Activated CD4-positive, alpha-beta T cell treated with anti-CD3 and anti-CD28 coated beads for 36 hours (primary cell): ENCODE results near the gene UGT1A1. TPM values are rescaled to one million over a fixed set of nuclear protein-coding genes. Genes with fewer than 3 reads are reported as not detected.

Source experiments
- ATAC-seq: fragments of 200-7000 bp; cut with Tn5 transposase; one replicate; pipeline ENCODE4 v1.10.0; 2021; ENCODE audit warnings: mild to moderate bottlenecking, moderate library complexity
- CTCF ChIA-PET: fragments of 350-600 bp; sonication (Branson Sonifier 250); formaldehyde crosslinking; loops from one replicate; lab custom pipeline; 2021; ENCODE audit warnings: antibody characterized with exemption; lab: Charles Lee
- POLR2A ChIA-PET: fragments of 350-600 bp; sonication (Branson Sonifier 250); formaldehyde crosslinking; loops from one replicate; lab custom pipeline; 2021; ENCODE audit warnings: antibody characterized with exemption, inconsistent platforms; lab: Charles Lee
- DNase-seq: peaks from one replicate; pipeline ENCODE4 v3.0.0-alpha.2; 2020
- H3K27ac Mint-ChIP-seq: one replicate; pipeline ENCODE4 v1.8.0; 2021; ENCODE audit warnings: mixed read lengths
- H3K27me3 Mint-ChIP-seq: one replicate; pipeline ENCODE4 v1.8.0; 2021; ENCODE audit warnings: mixed read lengths
- H3K36me3 Mint-ChIP-seq: one replicate; pipeline ENCODE4 v1.8.0; 2021; ENCODE audit warnings: low read depth, mixed read lengths
- H3K4me1 Mint-ChIP-seq: one replicate; pipeline ENCODE4 v1.8.0; 2021; ENCODE audit warnings: mixed read lengths
- H3K4me3 Mint-ChIP-seq: one replicate; pipeline ENCODE4 v1.8.0; 2021; ENCODE audit warnings: mild to moderate bottlenecking, moderate library complexity, mixed read lengths
- H3K9me3 Mint-ChIP-seq: one replicate; pipeline ENCODE4 v1.8.0; 2021; ENCODE audit warnings: low read depth, mixed read lengths
- intact Hi-C, 2 experiments: fragments of 100-400 bp; cut with DNase I in 1 of 2; cut with micrococcal nuclease in 1 of 2; formaldehyde crosslinking; loops; one replicate each; pipeline versions ENCODE4 v1.14.2 to v1.15.1; 2022 to 2024; cut with DNase I, micrococcal nuclease
- total RNA-seq, 2 experiments: library from RNA; stranded (reverse); gene quantifications; one replicate each; pipeline ENCODE4 v1.2.3, GENCODE V29; 2021

Gene UGT1A1
- total RNA-seq, 2 experiments from 2014 or later, result not detected

GRCh38 chr2:233780771-233781170 lies 20.7 kb downstream of the UGT1A1 start:
- ATAC-seq (no peak), DNase-seq (no peak)
- CTCF ChIA-PET, result no interaction called here
- Mint-ChIP-seq H3K4me1 (no peaks in the 10 kb centered on the region), H3K27me3 (peaks cover 18% of the 10 kb centered on the region), H3K27ac (no peak overlapping the region), H3K36me3 (no peaks in the 10 kb centered on the region), H3K4me3 (no peak overlapping the region), H3K9me3 (peaks cover 9% of the 10 kb centered on the region)
- intact Hi-C loops, result no loop called here
- POLR2A ChIA-PET, result no interaction called here

- no peak for DNase-seq
- peaks cover 6% of the 10 kb centered on the region for H3K27me3 Mint-ChIP-seq
- no peaks in the 10 kb centered on the region for H3K4me1 Mint-ChIP-seq
- POLR2A ChIA-PET, result no interaction called here
- H3K27ac Mint-ChIP-seq, result no peak overlapping the region
- CTCF ChIA-PET, result no interaction called here
- intact Hi-C loops, result no loop called here
- peaks cover 5% of the 10 kb centered on the region for H3K9me3 Mint-ChIP-seq
- H3K4me3 Mint-ChIP-seq, result no peak overlapping the region
- no peak for ATAC-seq
- no peaks in the 10 kb centered on the region for H3K36me3 Mint-ChIP-seq
Observed at GRCh38 chr2:233789554-233789953, 29.5 kb downstream of the UGT1A1 start.

- no peak for DNase-seq
- H3K4me3 Mint-ChIP-seq, result no peak overlapping the region
- no peaks in the 10 kb centered on the region for H3K36me3 Mint-ChIP-seq
- intact Hi-C loops, result no loop called here
- H3K9me3 Mint-ChIP-seq, result peaks cover 2% of the 10 kb centered on the region
- ATAC-seq, result no peak
- POLR2A ChIA-PET, result no interaction called here
- CTCF ChIA-PET, result no interaction called here
- no peak overlapping the region for H3K27ac Mint-ChIP-seq
- H3K4me1 Mint-ChIP-seq, result no peaks in the 10 kb centered on the region
- H3K27me3 Mint-ChIP-seq, result peaks cover 2% of the 10 kb centered on the region
Observed at GRCh38 chr2:233791151-233791882, 31.2 kb downstream of the UGT1A1 start.

GRCh38 chr2:233791883-233792329 lies 31.8 kb downstream of the UGT1A1 start:
- CTCF ChIA-PET, result no interaction called here
- no peak for ATAC-seq
- Mint-ChIP-seq H3K36me3 (no peaks in the 10 kb centered on the region), H3K27me3 (no peaks in the 10 kb centered on the region), H3K4me1 (no peaks in the 10 kb centered on the region), H3K9me3 (no peaks in the 10 kb centered on the region), H3K4me3 (no peak overlapping the region), H3K27ac (no peak overlapping the region)
- intact Hi-C loops, result no loop called here
- POLR2A ChIA-PET, result no interaction called here
- no peak for DNase-seq

- intact Hi-C loops, result no loop called here
- no peak overlapping the region for H3K4me3 Mint-ChIP-seq
- POLR2A ChIA-PET, result no interaction called here
- no peaks in the 10 kb centered on the region for H3K4me1 Mint-ChIP-seq
- ATAC-seq (no peak), DNase-seq (no peak)
- no peaks in the 10 kb centered on the region for H3K9me3 Mint-ChIP-seq
- CTCF ChIA-PET, result no interaction called here
- H3K27ac Mint-ChIP-seq, result no peak overlapping the region
- H3K27me3 Mint-ChIP-seq, result no peaks in the 10 kb centered on the region
- no peaks in the 10 kb centered on the region for H3K36me3 Mint-ChIP-seq
Observed at GRCh38 chr2:233792720-233793119, 32.6 kb downstream of the UGT1A1 start.

GRCh38 chr2:233793465-233794127 lies 33.5 kb downstream of the UGT1A1 start:
- Mint-ChIP-seq H3K9me3 (no peaks in the 10 kb centered on the region), H3K4me1 (no peaks in the 10 kb centered on the region), H3K4me3 (no peak overlapping the region), H3K27ac (no peak overlapping the region), H3K36me3 (no peaks in the 10 kb centered on the region), H3K27me3 (no peaks in the 10 kb centered on the region)
- ATAC-seq (no peak), DNase-seq (no peak)
- intact Hi-C loops, result no loop called here
- ChIA-PET CTCF (no interaction called here), POLR2A (no interaction called here)

- CTCF ChIA-PET, result no interaction called here
- ATAC-seq (no peak), DNase-seq (no peak)
- intact Hi-C loops, result no loop called here
- POLR2A ChIA-PET, result no interaction called here
- Mint-ChIP-seq H3K4me3 (no peak overlapping the region), H3K27ac (no peak overlapping the region), H3K27me3 (no peaks in the 10 kb centered on the region), H3K4me1 (no peaks in the 10 kb centered on the region), H3K9me3 (no peaks in the 10 kb centered on the region), H3K36me3 (no peaks in the 10 kb centered on the region)
Observed at GRCh38 chr2:233794128-233794658, 34.1 kb downstream of the UGT1A1 start.

- Mint-ChIP-seq H3K36me3 (no peaks in the 10 kb centered on the region), H3K27ac (no peak overlapping the region), H3K4me3 (no peak overlapping the region), H3K9me3 (no peaks in the 10 kb centered on the region), H3K27me3 (peaks cover 4% of the 10 kb centered on the region), H3K4me1 (no peaks in the 10 kb centered on the region)
- POLR2A ChIA-PET, result no interaction called here
- intact Hi-C loops, result no loop called here
- CTCF ChIA-PET, result no interaction called here
- no peak for ATAC-seq
- no peak for DNase-seq
Observed at GRCh38 chr2:233795735-233796171, 35.7 kb downstream of the UGT1A1 start.

- DNase-seq, result no peak
- ChIA-PET CTCF (no interaction called here), POLR2A (no interaction called here)
- H3K27me3 Mint-ChIP-seq, result peaks cover 4% of the 10 kb centered on the region
- ATAC-seq, result no peak
- intact Hi-C loops, result no loop called here
- H3K27ac Mint-ChIP-seq, result no peak overlapping the region
- H3K4me1 Mint-ChIP-seq, result peaks cover 2% of the 10 kb centered on the region
- H3K9me3 Mint-ChIP-seq, result no peaks in the 10 kb centered on the region
- no peaks in the 10 kb centered on the region for H3K36me3 Mint-ChIP-seq
- H3K4me3 Mint-ChIP-seq, result no peak overlapping the region
Observed at GRCh38 chr2:233796254-233796653, 36.2 kb downstream of the UGT1A1 start.

GRCh38 chr2:233798335-233799086 lies 38.4 kb downstream of the UGT1A1 start:
- no peak for DNase-seq
- H3K27ac Mint-ChIP-seq, result no peak overlapping the region
- H3K4me3 Mint-ChIP-seq, result no peak overlapping the region
- POLR2A ChIA-PET, result no interaction called here
- intact Hi-C loops, result no loop called here
- no peaks in the 10 kb centered on the region for H3K36me3 Mint-ChIP-seq
- peaks cover 2% of the 10 kb centered on the region for H3K4me1 Mint-ChIP-seq
- H3K9me3 Mint-ChIP-seq, result no peaks in the 10 kb centered on the region
- peaks cover 4% of the 10 kb centered on the region for H3K27me3 Mint-ChIP-seq
- CTCF ChIA-PET, result no interaction called here
- no peak for ATAC-seq

GRCh38 chr2:233799087-233799665 lies 39.1 kb downstream of the UGT1A1 start:
- ChIA-PET POLR2A (no interaction called here), CTCF (interaction anchor here (0.8 kb wide), 1 partner anchor 88 kb away, joined by 3 read pairs; no protein-coding TSS in a partner anchor)
- Mint-ChIP-seq H3K27me3 (peaks cover 5% of the 10 kb centered on the region), H3K4me1 (peaks cover 2% of the 10 kb centered on the region), H3K9me3 (no peaks in the 10 kb centered on the region), H3K27ac (no peak overlapping the region), H3K36me3 (no peaks in the 10 kb centered on the region), H3K4me3 (no peak overlapping the region)
- ATAC-seq, result no peak
- no peak for DNase-seq
- intact Hi-C loops, result no loop called here
